Osteoblast (primary cell): ENCODE results near the gene RHBG. TPM values are rescaled to one million over a fixed set of nuclear protein-coding genes. Genes with fewer than 3 reads are reported as not detected.

ENCODE experiments used
- DNase-seq: peaks from one replicate; pipeline ENCODE4 v3.0.0; 2011; ENCODE audit warnings: low spot score, mixed read lengths; ENCODE audit not compliant: insufficient read length; ENCODE audit errors: missing footprints
- H2AFZ ChIP-seq: 2 replicates; pipeline ENCODE4 v1.6.0; 2011; ENCODE audit warnings: mild to moderate bottlenecking, low read length
- H3K27ac ChIP-seq: 2 replicates; pipeline ENCODE4 v1.5.1; 2011; ENCODE audit warnings: mild to moderate bottlenecking, low read depth, low read length, moderate library complexity
- H3K27me3 ChIP-seq: 2 replicates; pipeline ENCODE4 v1.6.0; 2012; ENCODE audit warnings: mild to moderate bottlenecking, control low read depth, inconsistent platforms, low read length, moderate library complexity; ENCODE audit not compliant: insufficient read depth
- H3K36me3 ChIP-seq: 2 replicates; pipeline ENCODE4 v1.5.1; 2011; ENCODE audit warnings: mild to moderate bottlenecking, low read length, control low read depth, moderate library complexity; ENCODE audit not compliant: insufficient read depth
- H3K4me1 ChIP-seq: 2 replicates; pipeline ENCODE4 v1.5.1; 2011; ENCODE audit warnings: mild to moderate bottlenecking, low read length, control low read depth, moderate library complexity; ENCODE audit not compliant: insufficient read depth
- H3K4me2 ChIP-seq: 2 replicates; pipeline ENCODE4 v1.6.0; 2011; ENCODE audit warnings: mild to moderate bottlenecking, low read length; ENCODE audit not compliant: insufficient read depth
- H3K4me3 ChIP-seq: fragments of 200-600 bp; sonication (generic); 3 replicates; pipeline ENCODE4 v1.5.1; 2012; ENCODE audit warnings: mild to moderate bottlenecking, low read length, inconsistent platforms; ENCODE audit not compliant: insufficient read depth
- H3K79me2 ChIP-seq: 2 replicates; pipeline ENCODE4 v1.6.0; 2012; ENCODE audit warnings: mild to moderate bottlenecking, low read length, control low read depth, inconsistent platforms; ENCODE audit not compliant: insufficient read depth
- H3K9me3 ChIP-seq: 2 replicates; pipeline ENCODE4 v1.5.1; 2011; ENCODE audit warnings: low read depth, low read length, control low read depth
- H4K20me1 ChIP-seq: 2 replicates; pipeline ENCODE4 v1.6.0; 2012; ENCODE audit warnings: mild to moderate bottlenecking, low read length, control low read depth; ENCODE audit not compliant: insufficient read depth
- total RNA-seq: library from RNA; depleted of rRNA; stranded (reverse); fragments of >200 nt; gene quantifications from 2 replicates; pipeline ENCODE4 v1.2.3, GENCODE V29; 2012
- TF ChIP-seq, protein P1 (sequence below): IDR thresholded peaks from 2 replicates; pipeline ENCODE4 v1.5.1; 2011; ENCODE audit warnings: mild to moderate bottlenecking, low read depth, low read length, moderate library complexity; ENCODE audit errors: extremely low read depth

Gene RHBG
- total RNA-seq, 1 donor = not detected

DNA sequence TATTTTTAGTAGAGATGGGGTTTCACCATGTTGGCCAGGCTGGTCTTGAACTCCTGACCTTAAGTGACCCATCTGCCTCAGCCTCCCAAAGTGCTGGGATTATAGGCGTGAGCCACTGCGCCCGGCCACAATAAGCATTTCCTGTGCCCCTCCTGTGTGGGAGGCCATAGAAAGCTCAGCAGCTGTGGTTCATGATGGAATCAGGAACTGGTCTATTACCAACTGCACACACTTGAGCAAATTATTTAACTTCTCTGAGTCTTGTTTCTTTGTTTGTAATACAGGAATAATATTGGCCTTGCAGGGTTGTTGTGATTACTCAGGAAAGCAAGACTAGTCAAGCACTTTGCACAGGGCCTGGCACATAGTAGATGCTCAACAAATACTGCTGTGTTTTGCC is 15.0 kb downstream of the RHBG start:
- DNase-seq = peak; percentile 54
- Histone ChIP-seq H3K27me3 (peaks cover 28% of the 10 kb centered on the region), H3K9me3 (no peaks in the 10 kb centered on the region), H3K36me3 (no peaks in the 10 kb centered on the region), H4K20me1 (no peaks in the 10 kb centered on the region), H3K4me2 (no peak overlapping the region), H3K4me1 (no peaks in the 10 kb centered on the region), H3K27ac (no peak overlapping the region), H3K79me2 (no peaks in the 10 kb centered on the region), H2AFZ (no peak overlapping the region), H3K4me3 (no peak overlapping the region)
- TF ChIP-seq, protein P1, sequence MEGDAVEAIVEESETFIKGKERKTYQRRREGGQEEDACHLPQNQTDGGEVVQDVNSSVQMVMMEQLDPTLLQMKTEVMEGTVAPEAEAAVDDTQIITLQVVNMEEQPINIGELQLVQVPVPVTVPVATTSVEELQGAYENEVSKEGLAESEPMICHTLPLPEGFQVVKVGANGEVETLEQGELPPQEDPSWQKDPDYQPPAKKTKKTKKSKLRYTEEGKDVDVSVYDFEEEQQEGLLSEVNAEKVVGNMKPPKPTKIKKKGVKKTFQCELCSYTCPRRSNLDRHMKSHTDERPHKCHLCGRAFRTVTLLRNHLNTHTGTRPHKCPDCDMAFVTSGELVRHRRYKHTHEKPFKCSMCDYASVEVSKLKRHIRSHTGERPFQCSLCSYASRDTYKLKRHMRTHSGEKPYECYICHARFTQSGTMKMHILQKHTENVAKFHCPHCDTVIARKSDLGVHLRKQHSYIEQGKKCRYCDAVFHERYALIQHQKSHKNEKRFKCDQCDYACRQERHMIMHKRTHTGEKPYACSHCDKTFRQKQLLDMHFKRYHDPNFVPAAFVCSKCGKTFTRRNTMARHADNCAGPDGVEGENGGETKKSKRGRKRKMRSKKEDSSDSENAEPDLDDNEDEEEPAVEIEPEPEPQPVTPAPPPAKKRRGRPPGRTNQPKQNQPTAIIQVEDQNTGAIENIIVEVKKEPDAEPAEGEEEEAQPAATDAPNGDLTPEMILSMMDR = no peak

DNA sequence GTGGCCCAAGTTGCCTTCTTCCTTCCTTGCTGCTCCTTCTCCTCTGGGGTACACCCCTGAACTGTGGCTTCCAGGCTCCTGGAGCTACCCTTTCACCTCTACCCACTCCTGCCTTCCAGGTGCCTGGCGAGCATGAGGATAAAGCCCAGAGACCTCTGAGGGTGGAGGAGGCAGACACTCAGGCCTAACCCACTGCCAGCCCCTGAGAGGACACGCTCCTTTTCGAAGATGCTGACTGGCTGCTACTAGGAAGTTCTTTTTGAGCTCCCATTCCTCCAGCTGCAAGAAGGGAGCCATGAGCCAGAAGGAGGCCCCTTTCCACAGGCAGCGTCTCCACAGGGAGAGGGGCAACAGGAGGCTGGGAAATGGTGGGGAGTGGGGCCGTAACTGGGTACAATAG is 15.6 kb downstream of the RHBG start:
- no peaks in the 10 kb centered on the region for H3K36me3 ChIP-seq
- H3K27me3 ChIP-seq = peaks cover 33% of the 10 kb centered on the region
- H4K20me1 ChIP-seq = no peaks in the 10 kb centered on the region
- no peak overlapping the region for H3K4me3 ChIP-seq
- H3K9me3 ChIP-seq = no peaks in the 10 kb centered on the region
- H3K4me2 ChIP-seq = no peak overlapping the region
- TF ChIP-seq, protein P1 = no peak
- peak; percentile 39 for DNase-seq
- H3K79me2 ChIP-seq = no peaks in the 10 kb centered on the region
- no peak overlapping the region for H2AFZ ChIP-seq
- no peaks in the 10 kb centered on the region for H3K4me1 ChIP-seq
- H3K27ac ChIP-seq = no peak overlapping the region

DNA sequence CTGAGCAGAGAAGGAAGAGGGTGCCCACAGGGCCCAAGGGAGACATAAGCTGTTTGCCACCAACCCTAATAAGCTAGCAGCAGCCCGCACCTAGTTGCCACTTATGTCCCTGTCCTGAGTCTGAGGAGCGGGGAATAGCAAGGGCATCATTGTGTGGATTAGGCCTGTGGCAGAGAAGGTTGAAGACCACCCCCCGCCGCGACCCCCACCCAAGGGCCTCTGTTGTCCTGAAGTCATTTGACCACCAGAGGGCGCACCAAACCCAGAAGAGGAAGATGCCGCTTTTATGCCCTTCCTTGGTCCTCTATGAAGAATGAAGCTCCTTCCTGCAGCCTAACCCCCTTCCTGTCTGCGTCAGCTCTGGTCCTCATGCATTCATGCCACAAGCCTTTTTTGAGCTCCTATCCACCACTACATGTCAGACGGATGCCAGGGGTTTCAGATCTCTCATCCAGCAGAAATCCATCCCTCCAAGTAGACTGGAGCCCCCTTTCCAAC is 16.6 kb downstream of the RHBG start:
- TF ChIP-seq, protein P1 = peak; percentile 89
- no peak overlapping the region for H2AFZ ChIP-seq
- no peaks in the 10 kb centered on the region for H3K4me1 ChIP-seq
- peaks cover 43% of the 10 kb centered on the region for H3K27me3 ChIP-seq
- DNase-seq = peak; percentile 95
- H4K20me1 ChIP-seq = no peaks in the 10 kb centered on the region
- H3K27ac ChIP-seq = no peak overlapping the region
- H3K79me2 ChIP-seq = no peaks in the 10 kb centered on the region
- H3K4me2 ChIP-seq = no peak overlapping the region
- no peaks in the 10 kb centered on the region for H3K36me3 ChIP-seq
- H3K4me3 ChIP-seq = no peak overlapping the region
- no peaks in the 10 kb centered on the region for H3K9me3 ChIP-seq

DNA sequence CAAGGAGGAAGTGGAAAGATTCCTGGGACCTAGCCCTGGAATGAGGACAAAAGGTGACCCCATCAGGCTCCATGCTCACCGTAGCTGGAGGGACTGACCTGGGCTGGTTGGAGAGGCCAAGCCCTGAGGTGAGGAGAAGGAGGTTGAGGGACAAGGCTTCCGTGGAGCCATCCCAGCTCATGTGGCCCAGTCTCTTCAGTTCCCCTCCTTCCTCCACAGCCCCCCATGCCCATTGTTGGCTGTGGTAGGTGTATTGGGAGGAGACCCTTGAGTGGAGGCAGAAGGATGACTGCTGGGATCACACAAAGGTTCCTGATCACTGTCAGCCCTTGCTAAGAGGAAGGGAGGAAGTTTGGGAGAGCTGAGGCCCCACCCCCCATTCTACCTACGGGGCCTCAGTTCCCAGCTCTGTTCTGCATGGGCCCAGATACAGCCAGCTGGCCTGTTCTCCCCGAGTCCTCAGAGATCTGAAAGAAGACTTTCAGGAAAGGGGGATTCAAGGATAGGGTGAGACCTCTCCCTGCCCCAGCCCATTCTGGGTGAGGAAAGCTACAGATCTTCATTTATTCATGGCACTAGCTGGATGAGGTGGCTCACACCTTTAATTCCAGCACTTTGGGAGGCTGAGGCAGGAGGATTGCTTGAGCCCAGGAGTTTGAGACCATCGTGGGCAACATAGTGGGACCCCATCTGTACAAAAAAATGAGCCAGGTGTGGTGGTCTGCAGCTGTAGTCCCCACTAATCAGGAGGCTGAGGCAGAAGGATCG is 17.3 kb downstream of the RHBG start:
- TF ChIP-seq, protein P1 = no peak
- Histone ChIP-seq H3K4me2 (no peak overlapping the region), H3K27ac (no peak overlapping the region), H3K4me1 (no peaks in the 10 kb centered on the region), H3K36me3 (no peaks in the 10 kb centered on the region), H4K20me1 (no peaks in the 10 kb centered on the region), H3K4me3 (no peak overlapping the region), H3K27me3 (peaks cover 48% of the 10 kb centered on the region), H3K9me3 (no peaks in the 10 kb centered on the region), H3K79me2 (no peaks in the 10 kb centered on the region), H2AFZ (no peak overlapping the region)
- peak; percentile 84 for DNase-seq
